ENCODE results near the gene MGAT4B. TPM values are rescaled to one million over a fixed set of nuclear protein-coding genes. Genes with fewer than 3 reads are reported as not detected.

The MGAT4B gene
- total and polyA plus RNA-seq, 2 of the 13 experiments (the other 11 are each of a cell fraction or from before 2014, with no cell fraction given) = 93.5 to 130 TPM

DNA sequence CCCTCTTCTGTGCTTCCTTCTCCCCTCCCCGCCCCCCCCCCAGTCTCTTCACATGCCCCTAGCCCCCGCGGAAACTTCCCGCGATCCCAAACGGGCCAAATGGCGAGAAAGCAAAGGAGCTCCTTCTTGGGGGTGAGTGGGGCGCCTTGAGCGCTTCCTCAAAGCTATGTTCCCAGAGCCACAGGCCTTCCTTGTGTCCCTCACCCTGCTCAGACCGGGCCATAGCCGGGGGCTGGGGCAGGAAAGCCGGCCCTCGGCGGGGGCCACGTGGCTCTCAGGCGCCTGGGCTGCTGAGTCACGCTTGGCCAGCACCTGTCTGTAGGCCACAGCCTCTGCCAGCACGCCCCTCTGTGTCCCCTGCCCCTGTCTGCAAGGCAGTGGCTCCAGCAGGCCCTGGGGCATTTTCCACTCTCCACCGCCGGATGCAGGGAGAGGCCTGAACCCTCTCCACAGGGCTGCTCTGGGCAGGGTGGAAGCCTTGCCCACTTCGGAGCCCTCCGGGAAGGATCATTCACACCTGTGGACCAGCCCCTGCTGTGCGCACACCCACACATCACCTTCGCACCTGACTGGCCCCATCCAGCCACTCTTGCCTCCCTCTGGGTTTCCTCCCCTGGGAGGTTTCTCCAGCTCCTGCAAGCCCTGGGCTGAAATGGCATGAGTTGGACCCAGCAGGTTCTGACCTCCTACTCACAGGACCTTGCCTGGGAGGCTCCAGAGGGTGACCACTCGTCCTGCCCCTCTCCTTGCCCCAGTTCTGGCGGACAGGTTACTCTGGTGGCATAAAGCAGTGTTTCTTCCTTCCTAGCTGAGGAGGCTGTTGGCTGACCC is 12.8 kb upstream of the MGAT4B start (continued):
- TF ChIP-seq ZNF724P (CRISPR knock-in tag; IDR thresholded peaks at IDR 0.05; ENCODE audit: borderline replicate concordance) = no peak
- peak; percentile 95 for TF ChIP-seq ZFX (CRISPR knock-in tag; IDR thresholded peaks at IDR 0.05; ENCODE audit: low read depth)
- TF ChIP-seq EP300 (IDR thresholded peaks at IDR 0.05; ENCODE audit: low read depth in 2 of 2, low read length in 2 of 2) = no peak
- TF ChIP-seq EP300 (CRISPR knock-in tag; IDR thresholded peaks at IDR 0.05; ENCODE audit: borderline replicate concordance) = peak; percentile 61; the same call in 1 of the 2 replicates
- TF ChIP-seq ZNF816 (CRISPR knock-in tag; IDR thresholded peaks at IDR 0.05; ENCODE audit: borderline replicate concordance) = peak; percentile 67
- TF ChIP-seq, protein P1, sequence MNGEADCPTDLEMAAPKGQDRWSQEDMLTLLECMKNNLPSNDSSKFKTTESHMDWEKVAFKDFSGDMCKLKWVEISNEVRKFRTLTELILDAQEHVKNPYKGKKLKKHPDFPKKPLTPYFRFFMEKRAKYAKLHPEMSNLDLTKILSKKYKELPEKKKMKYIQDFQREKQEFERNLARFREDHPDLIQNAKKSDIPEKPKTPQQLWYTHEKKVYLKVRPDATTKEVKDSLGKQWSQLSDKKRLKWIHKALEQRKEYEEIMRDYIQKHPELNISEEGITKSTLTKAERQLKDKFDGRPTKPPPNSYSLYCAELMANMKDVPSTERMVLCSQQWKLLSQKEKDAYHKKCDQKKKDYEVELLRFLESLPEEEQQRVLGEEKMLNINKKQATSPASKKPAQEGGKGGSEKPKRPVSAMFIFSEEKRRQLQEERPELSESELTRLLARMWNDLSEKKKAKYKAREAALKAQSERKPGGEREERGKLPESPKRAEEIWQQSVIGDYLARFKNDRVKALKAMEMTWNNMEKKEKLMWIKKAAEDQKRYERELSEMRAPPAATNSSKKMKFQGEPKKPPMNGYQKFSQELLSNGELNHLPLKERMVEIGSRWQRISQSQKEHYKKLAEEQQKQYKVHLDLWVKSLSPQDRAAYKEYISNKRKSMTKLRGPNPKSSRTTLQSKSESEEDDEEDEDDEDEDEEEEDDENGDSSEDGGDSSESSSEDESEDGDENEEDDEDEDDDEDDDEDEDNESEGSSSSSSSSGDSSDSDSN (CRISPR knock-in tag; IDR thresholded peaks at IDR 0.05) = peak; percentile 73; the same call in 1 of the 2 replicates
- peak; percentile 81; the same call in 1 of the 2 replicates for TF ChIP-seq BORCS8-MEF2B (CRISPR knock-in tag; IDR thresholded peaks at IDR 0.05)
- TF ChIP-seq ZBTB7A (CRISPR knock-in tag; IDR thresholded peaks at IDR 0.05) = 0 out of 2 replicates have a peak, but pooled peaks have one; percentile 66
- peak; percentile 97 for TF ChIP-seq ZFY (CRISPR knock-in tag; IDR thresholded peaks at IDR 0.05)
- TF ChIP-seq KLF9 (CRISPR knock-in tag; IDR thresholded peaks at IDR 0.05; ENCODE audit: low read depth) = no peak
- TF ChIP-seq ZNF557 (CRISPR knock-in tag; IDR thresholded peaks at IDR 0.05) = peak; percentile 72; the same call in 1 of the 2 replicates
- 0 out of 2 replicates have a peak, but pooled peaks have one; percentile 4 for TF ChIP-seq ZNF350 (CRISPR knock-in tag; IDR thresholded peaks at IDR 0.05; ENCODE audit: borderline replicate concordance, low read depth)
- TF ChIP-seq, protein P2, sequence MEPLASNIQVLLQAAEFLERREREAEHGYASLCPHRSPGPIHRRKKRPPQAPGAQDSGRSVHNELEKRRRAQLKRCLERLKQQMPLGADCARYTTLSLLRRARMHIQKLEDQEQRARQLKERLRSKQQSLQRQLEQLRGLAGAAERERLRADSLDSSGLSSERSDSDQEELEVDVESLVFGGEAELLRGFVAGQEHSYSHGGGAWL (CRISPR knock-in tag; IDR thresholded peaks at IDR 0.05) = peak; percentile 93
- TF ChIP-seq GFI1 (CRISPR knock-in tag; IDR thresholded peaks at IDR 0.05; ENCODE audit: borderline replicate concordance) = no peak; the same call in 1 of the 2 replicates
- no peak for TF ChIP-seq ADNP (CRISPR knock-in tag; IDR thresholded peaks at IDR 0.05)
- peak; percentile 68; the same call in 1 of the 2 replicates for TF ChIP-seq MTF1 (CRISPR knock-in tag; IDR thresholded peaks at IDR 0.05)
- peak; percentile 54; the same call in 1 of the 2 replicates for TF ChIP-seq ELF3 (CRISPR knock-in tag; IDR thresholded peaks at IDR 0.05)
- TF ChIP-seq, protein P3, sequence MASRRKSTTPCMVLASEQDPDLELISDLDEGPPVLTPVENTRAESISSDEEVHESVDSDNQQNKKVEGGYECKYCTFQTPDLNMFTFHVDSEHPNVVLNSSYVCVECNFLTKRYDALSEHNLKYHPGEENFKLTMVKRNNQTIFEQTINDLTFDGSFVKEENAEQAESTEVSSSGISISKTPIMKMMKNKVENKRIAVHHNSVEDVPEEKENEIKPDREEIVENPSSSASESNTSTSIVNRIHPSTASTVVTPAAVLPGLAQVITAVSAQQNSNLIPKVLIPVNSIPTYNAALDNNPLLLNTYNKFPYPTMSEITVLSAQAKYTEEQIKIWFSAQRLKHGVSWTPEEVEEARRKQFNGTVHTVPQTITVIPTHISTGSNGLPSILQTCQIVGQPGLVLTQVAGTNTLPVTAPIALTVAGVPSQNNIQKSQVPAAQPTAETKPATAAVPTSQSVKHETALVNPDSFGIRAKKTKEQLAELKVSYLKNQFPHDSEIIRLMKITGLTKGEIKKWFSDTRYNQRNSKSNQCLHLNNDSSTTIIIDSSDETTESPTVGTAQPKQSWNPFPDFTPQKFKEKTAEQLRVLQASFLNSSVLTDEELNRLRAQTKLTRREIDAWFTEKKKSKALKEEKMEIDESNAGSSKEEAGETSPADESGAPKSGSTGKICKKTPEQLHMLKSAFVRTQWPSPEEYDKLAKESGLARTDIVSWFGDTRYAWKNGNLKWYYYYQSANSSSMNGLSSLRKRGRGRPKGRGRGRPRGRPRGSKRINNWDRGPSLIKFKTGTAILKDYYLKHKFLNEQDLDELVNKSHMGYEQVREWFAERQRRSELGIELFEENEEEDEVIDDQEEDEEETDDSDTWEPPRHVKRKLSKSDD (CRISPR knock-in tag; IDR thresholded peaks at IDR 0.05; ENCODE audit: low read depth) = no peak
- TF ChIP-seq, protein P4, sequence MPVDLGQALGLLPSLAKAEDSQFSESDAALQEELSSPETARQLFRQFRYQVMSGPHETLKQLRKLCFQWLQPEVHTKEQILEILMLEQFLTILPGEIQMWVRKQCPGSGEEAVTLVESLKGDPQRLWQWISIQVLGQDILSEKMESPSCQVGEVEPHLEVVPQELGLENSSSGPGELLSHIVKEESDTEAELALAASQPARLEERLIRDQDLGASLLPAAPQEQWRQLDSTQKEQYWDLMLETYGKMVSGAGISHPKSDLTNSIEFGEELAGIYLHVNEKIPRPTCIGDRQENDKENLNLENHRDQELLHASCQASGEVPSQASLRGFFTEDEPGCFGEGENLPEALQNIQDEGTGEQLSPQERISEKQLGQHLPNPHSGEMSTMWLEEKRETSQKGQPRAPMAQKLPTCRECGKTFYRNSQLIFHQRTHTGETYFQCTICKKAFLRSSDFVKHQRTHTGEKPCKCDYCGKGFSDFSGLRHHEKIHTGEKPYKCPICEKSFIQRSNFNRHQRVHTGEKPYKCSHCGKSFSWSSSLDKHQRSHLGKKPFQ (CRISPR knock-in tag; IDR thresholded peaks at IDR 0.05; ENCODE audit: insufficient replicate concordance) = no peak
- peak; percentile 62 for TF ChIP-seq SAP130 (CRISPR knock-in tag; IDR thresholded peaks at IDR 0.05; ENCODE audit: low read depth)
- peak; percentile 68; the same call in 1 of the 2 replicates for TF ChIP-seq HDAC1 (CRISPR knock-in tag; IDR thresholded peaks at IDR 0.05)

Data from HepG2 (cell line).